B cell (primary cell): ENCODE data around the gene TPMT. TPM values are rescaled to one million over a fixed set of nuclear protein-coding genes. Genes with fewer than 3 reads are reported as not detected.

Experiments used
- ATAC-seq: fragments of 200-7000 bp; cut with Tn5 transposase; one replicate; pipeline ENCODE4 v1.10.0; 2021; ENCODE audit warnings: low read depth, mild to moderate bottlenecking, moderate number of reproducible peaks, moderate library complexity
- CTCF ChIA-PET: fragments of 350-600 bp; sonication (Branson Sonifier 250); formaldehyde crosslinking; loops from one replicate; lab custom pipeline; 2021; ENCODE audit warnings: antibody characterized with exemption, inconsistent platforms; lab: Charles Lee
- POLR2A ChIA-PET: fragments of 350-600 bp; sonication (Branson Sonifier 250); formaldehyde crosslinking; loops from one replicate; lab custom pipeline; 2021; ENCODE audit warnings: antibody characterized with exemption; lab: Charles Lee
- DNase-seq: peaks from one replicate; pipeline ENCODE4 v3.0.0; 2013
- H2AFZ ChIP-seq: 2 replicates; pipeline ENCODE4 v1.6.1; 2012; ENCODE audit warnings: mild to moderate bottlenecking, low read depth, low read length; ENCODE audit not compliant: insufficient read depth, poor library complexity, severe bottlenecking
- H3K27ac ChIP-seq, 2 donors: 1 replicate in 1 of 2; 2 replicates in 1 of 2; pipeline ENCODE4 v1.5.1; 2012 to 2013; ENCODE audit warnings: low read length in 2 of 2, mild to moderate bottlenecking in 2 of 2, moderate library complexity in 1 of 2
- H3K27me3 ChIP-seq, 4 experiments: fragments of 200-600 bp in 1 of 4; sonication (generic) in 1 of 4; replicated peaks in 1 of 4; 1 replicate in 2 of 4; 2 replicates in 2 of 4; pipeline versions ENCODE4 v1.6.1 to v1.7.0; 2013 to 2016; ENCODE audit warnings: low read length in 3 of 4, mild to moderate bottlenecking in 2 of 4, mixed read lengths in 1 of 4, moderate library complexity in 1 of 4; ENCODE audit not compliant: insufficient read depth in 4 of 4, control insufficient read depth in 3 of 4; ENCODE audit errors: control extremely low read depth in 1 of 4
- H3K36me3 ChIP-seq, 2 experiments: replicated peaks in 1 of 2; 1 replicate in 1 of 2; 2 replicates in 1 of 2; pipeline versions ENCODE4 v1.6.1 to v1.7.1; 2013; ENCODE audit warnings: low read length in 1 of 2; ENCODE audit not compliant: insufficient read depth in 2 of 2, control insufficient read depth in 1 of 2; ENCODE audit errors: control extremely low read depth in 1 of 2, extremely low read depth in 1 of 2
- H3K4me1 ChIP-seq, 2 donors: fragments of 200-600 bp in 1 of 2; sonication (generic) in 1 of 2; 1 replicate in 1 of 2; 2 replicates in 1 of 2; pipeline versions ENCODE4 v1.5.1 to v1.6.1; 2013 to 2017; ENCODE audit warnings: low read length in 2 of 2; ENCODE audit not compliant: control insufficient read depth in 2 of 2, insufficient read depth in 2 of 2
- H3K4me2 ChIP-seq: replicated peaks from 2 replicates; pipeline ENCODE3; 2012; ENCODE audit warnings: mild to moderate bottlenecking, low read depth, low read length; ENCODE audit not compliant: poor library complexity, severe bottlenecking
- H3K4me3 ChIP-seq, 5 experiments: fragments of 200-600 bp in 1 of 5; sonication (generic) in 1 of 5; 1 replicate in 3 of 5; 2 replicates in 2 of 5; pipeline versions ENCODE4 v1.5.1 to v1.7.0; 2011 to 2016; ENCODE audit warnings: low read length in 4 of 5, mild to moderate bottlenecking in 4 of 5, low read depth in 2 of 5, control low read depth in 1 of 5, moderate library complexity in 1 of 5; ENCODE audit not compliant: insufficient read depth in 1 of 5; ENCODE audit errors: control extremely low read depth in 1 of 5, extremely low read depth in 1 of 5
- H3K79me2 ChIP-seq: fragments of 200-600 bp; sonication (generic); one replicate; pipeline ENCODE4 v1.6.0; 2016; ENCODE audit warnings: low read length; ENCODE audit not compliant: control insufficient read depth, insufficient read depth
- H3K9ac ChIP-seq: fragments of 200-600 bp; sonication (generic); 2 replicates; pipeline ENCODE4 v1.6.1; 2017; ENCODE audit warnings: mild to moderate bottlenecking, low read length, moderate library complexity
- H3K9me3 ChIP-seq, 3 donors: one replicate each; pipeline versions ENCODE4 v1.6.1 to v1.7.1; 2013; ENCODE audit warnings: low read length in 2 of 3; ENCODE audit not compliant: control insufficient read depth in 2 of 3, insufficient read depth in 1 of 3; ENCODE audit errors: control extremely low read depth in 1 of 3
- H4K20me1 ChIP-seq: 2 replicates; pipeline ENCODE4 v1.6.0; 2012; ENCODE audit warnings: mild to moderate bottlenecking, low read length; ENCODE audit not compliant: insufficient read depth, control insufficient read depth, poor library complexity, severe bottlenecking
- H3K27ac Mint-ChIP-seq: one replicate; pipeline ENCODE4 v1.8.0; 2021; ENCODE audit warnings: mixed read lengths
- H3K27me3 Mint-ChIP-seq: one replicate; pipeline ENCODE4 v1.8.0; 2021; ENCODE audit warnings: mixed read lengths
- H3K4me1 Mint-ChIP-seq: one replicate; pipeline ENCODE4 v1.8.0; 2021; ENCODE audit warnings: mixed read lengths
- H3K4me3 Mint-ChIP-seq: one replicate; pipeline ENCODE4 v1.8.0; 2021; ENCODE audit warnings: mixed read lengths
- H3K9me3 Mint-ChIP-seq: one replicate; pipeline ENCODE4 v1.8.0; 2022; ENCODE audit warnings: mixed read lengths; ENCODE audit not compliant: insufficient read depth
- CTCF ChIP-seq: fragments of 200-600 bp; IDR thresholded peaks from one replicate; pipeline ENCODE4 v1.8.0; 2022; ENCODE audit warnings: antibody characterized with exemption, mild to moderate bottlenecking
- EZH2 ChIP-seq: IDR thresholded peaks from 2 replicates; pipeline ENCODE4 v1.6.1; 2012; ENCODE audit warnings: borderline replicate concordance, low read depth, mild to moderate bottlenecking, moderate library complexity, low read length; ENCODE audit not compliant: insufficient read depth, poor library complexity, severe bottlenecking
- WGBS: methylation state at CpG from one replicate; pipeline ENCODE4 v1.1.5; 2013; ENCODE audit warnings: missing lambda C conversion rate; ENCODE audit not compliant: insufficient coverage; 5-methylcytosine and 5-hydroxymethylcytosine counted together
- intact Hi-C: fragments of 100-400 bp; cut with micrococcal nuclease; formaldehyde crosslinking; loops from one replicate; pipeline ENCODE4 v1.10.0; 2022
- polyA minus RNA-seq: library from RNA; depleted of rRNA, polyadenylated mRNA; stranded (reverse); fragments of >200 nt; gene quantifications from 2 replicates; pipeline ENCODE4 v1.2.3, GENCODE V29; 2012
- polyA plus RNA-seq: library from polyadenylated mRNA; depleted of rRNA; stranded (reverse); fragments of >200 nt; gene quantifications from 2 replicates; pipeline ENCODE4 v1.2.3, GENCODE V29; 2012
- total RNA-seq, 2 donors: library from RNA; stranded (reverse); fragments of 120-200 nt in 1 of 2; gene quantifications; 1 replicate in 1 of 2; 2 replicates in 1 of 2; pipeline versions ENCODE4 v1.2.3 to v1.2.4, GENCODE V29; 2013 to 2022

The TPMT gene
- total RNA-seq: 2.5 and 2.6 TPM in 2 replicates
- total RNA-seq (2013): 4.5 TPM
- polyA plus RNA-seq: 1.9 and 2.6 TPM in 2 replicates
- 1.0 and 1.6 TPM in 2 replicates for polyA minus RNA-seq

GRCh38 chr6:18154507-18155149 is at the start of gene TPMT:
Gene TPMT, minus strand, starts transcription at chr6:18155077. Its CDS starts 5,950 bp downstream, at chr6:18149127.
- Histone ChIP-seq H4K20me1 (no peaks in the 10 kb centered on the region), H3K9me3 (no peaks in the 10 kb centered on the region), H2AFZ (peak within 1 kb of the TSS; percentile 86), H3K27ac (peak within 1 kb of the TSS; percentile 83 to 87), H3K4me3 (peak within 1 kb of the TSS; percentile 75 to 99 (median 89)), H3K4me2 (peak within 1 kb of the TSS; percentile 99), H3K79me2 (peaks cover 21% of the 10 kb centered on the region), H3K27me3 (no peaks in the 10 kb centered on the region), H3K36me3 (peaks cover 0 to under 1% of the 10 kb centered on the region in 2 experiments), H3K4me1 (peaks cover 25 to 29% of the 10 kb centered on the region in 2 donors), H3K9ac (peak within 1 kb of the TSS; percentile 93)
- peak within 1 kb of the TSS; percentile 98 for H3K27ac Mint-ChIP-seq
- H3K4me1 Mint-ChIP-seq: peaks cover 24% of the 10 kb centered on the region
- H3K27me3 Mint-ChIP-seq: no peaks in the 10 kb centered on the region
- CTCF ChIA-PET: interaction anchor here (0.9 to 2.0 kb wide), 2 partner anchors 9 to 33 kb away, joined by 3 to 10 read pairs; partner anchors contain the start of gene NHLRC1
- no peak for ATAC-seq
- POLR2A ChIA-PET: interaction anchor here (0.5 kb wide), 1 partner anchor 25 kb away, joined by 4 read pairs; no protein-coding TSS in a partner anchor
- 0% methylated on average over 30 of the region's 34 CpGs for WGBS
- no peaks in the 10 kb centered on the region for H3K9me3 Mint-ChIP-seq
- DNase-seq: no peak
- peak within 1 kb of the TSS; percentile 99 for H3K4me3 Mint-ChIP-seq
- no peak for TF ChIP-seq CTCF
- no peak for TF ChIP-seq EZH2
- intact Hi-C loops: loop anchor here (1.0 to 5.0 kb wide), 4 partner anchors 32 to 247 kb away; partner anchors contain the start of genes NHLRC1 and RNF144B

- no peak overlapping the region for H3K27ac Mint-ChIP-seq
- Histone ChIP-seq H3K79me2 (no peaks in the 10 kb centered on the region), H3K9ac (no peak overlapping the region), H3K4me1 (no peaks in the 10 kb centered on the region), H3K27me3 (no peaks in the 10 kb centered on the region), H3K9me3 (no peaks in the 10 kb centered on the region), H3K27ac (no peak overlapping the region), H3K4me2 (no peak overlapping the region), H3K4me3 (no peak overlapping the region), H4K20me1 (no peaks in the 10 kb centered on the region), H3K36me3 (peaks cover 19 to 66% of the 10 kb centered on the region in 2 experiments), H2AFZ (no peak overlapping the region)
- intact Hi-C loops: no loop called here
- CTCF ChIA-PET: no interaction called here
- no peaks in the 10 kb centered on the region for H3K9me3 Mint-ChIP-seq
- ATAC-seq (no peak), DNase-seq (no peak)
- no peak overlapping the region for H3K4me3 Mint-ChIP-seq
- 96% methylated on average over 6 of the region's 6 CpGs for WGBS
- no peak for TF ChIP-seq EZH2
- TF ChIP-seq CTCF: no peak
- H3K4me1 Mint-ChIP-seq: no peaks in the 10 kb centered on the region
- H3K27me3 Mint-ChIP-seq: no peaks in the 10 kb centered on the region
- POLR2A ChIA-PET: no interaction called here
Observed at GRCh38 chr6:18203786-18204185, 48.9 kb upstream of the TPMT start.
